ENCODE measurements around the gene HMGB1. TPM values are rescaled to one million over a fixed set of nuclear protein-coding genes. Genes with fewer than 3 reads are reported as not detected.

The HMGB1 gene
- total and polyA plus RNA-seq, 2 of the 13 experiments (the other 11 are each of a cell fraction or from before 2014, with no cell fraction given) = 115 to 584 TPM

- intact Hi-C loops (cut with micrococcal nuclease; ENCODE audit: unreplicated experiment) = no loop called here
- Histone ChIP-seq H3K4me3 (replicated peaks in 1 of 3; ENCODE audit: insufficient read depth in 1 of 3, low read depth in 2 of 3, low read length in 3 of 3) (peak overlapping the region; percentile 60 to 86 (median 69)), H3K27ac (ENCODE audit: extremely low read length, insufficient read depth, low read length) (peak overlapping the region; percentile 99), H3K9ac (ENCODE audit: insufficient read depth, low read depth, low read length) (peak overlapping the region; percentile 74), H3K4me2 (ENCODE audit: low read depth, low read length) (peak overlapping the region; percentile 93), H3K79me2 (ENCODE audit: insufficient read depth, low read length) (peaks cover 22% of the 10 kb centered on the region), H4K20me1 (ENCODE audit: insufficient read depth, low read length) (peaks cover 4% of the 10 kb centered on the region; the same call in 1 of the 2 replicates), H3K4me1 (ENCODE audit: insufficient read depth, low read length) (peaks cover 27% of the 10 kb centered on the region), H3K27me3 (ENCODE audit: control insufficient read depth in 1 of 2, insufficient read depth in 2 of 2, low read length in 2 of 2) (no peaks in the 10 kb centered on the region; a peak in 2 of 5 replicates), H3K9me3 (ENCODE audit: low read length) (no peaks in the 10 kb centered on the region), H3K36me3 (replicated peaks in 1 of 2; ENCODE audit: control insufficient read depth in 1 of 2, insufficient read depth in 2 of 2, low read length in 2 of 2) (peaks cover 0 to 18% of the 10 kb centered on the region in 2 experiments; a peak in 3 of 5 replicates), H2AFZ (ENCODE audit: low read length) (no peak overlapping the region)
- ChIA-PET POLR2A (no interaction called here), CTCF (ENCODE audit: low intra/inter-chr PET ratio, low total read pairs) (no interaction called here)
- WGBS (ENCODE audit: low lambda C conversion rate) = 1% methylated on average over 11 of the region's 11 CpGs
- no peak for FAIRE-seq
- no peak for DNase-seq (ENCODE audit: low spot score)
- in situ Hi-C loops (cut with HindIII; ENCODE audit: extremely low pct_ligation_motif_present, low pct_unique_long_range_greater_than_20kb) = no loop called here
- peak; percentile 6 for ATAC-seq
- TSS peak; percentile 93 for BruUV-seq (replicated peaks)
- TF ChIP-seq KDM5B (CRISPR knock-in tag; IDR thresholded peaks at IDR 0.05; ENCODE audit: borderline replicate concordance) (0 out of 2 replicates have a peak, but pooled peaks have one; percentile 1), KMT2A (CRISPR knock-in tag; IDR thresholded peaks at IDR 0.05) (no peak)
Observed at GRCh38 chr13:30466358-30466714, 600 bp upstream of the HMGB1 start.

DNA sequence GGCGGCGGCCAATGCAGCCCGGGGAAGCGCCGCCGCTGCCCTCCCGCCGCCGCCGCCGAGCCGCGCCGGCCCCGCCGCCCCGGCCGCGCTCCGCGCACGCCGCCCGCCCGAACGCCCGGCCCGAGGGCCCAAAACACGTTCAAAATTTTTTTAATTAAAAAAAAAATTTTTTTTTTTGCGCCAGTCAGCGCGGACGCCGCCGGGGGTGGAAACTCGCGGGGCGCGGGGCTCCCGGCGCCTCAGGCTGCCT lies 468 bp downstream of the HMGB1 start:
- peaks cover 27% of the 10 kb centered on the region for H3K4me1 ChIP-seq (ENCODE audit: insufficient read depth, low read length)
- H2AFZ ChIP-seq (ENCODE audit: low read length) = no peak overlapping the region
- peaks cover 4% of the 10 kb centered on the region; the same call in 1 of the 2 replicates for H4K20me1 ChIP-seq (ENCODE audit: insufficient read depth, low read length)
- FAIRE-seq (no peak), ATAC-seq (no peak), DNase-seq (ENCODE audit: low spot score) (no peak)
- in situ Hi-C loops (cut with HindIII; ENCODE audit: extremely low pct_ligation_motif_present, low pct_unique_long_range_greater_than_20kb) (no loop called here), intact Hi-C loops (cut with micrococcal nuclease; ENCODE audit: unreplicated experiment) (loop anchor here (1.0 to 2.0 kb wide), 2 partner anchors 210 to 340 kb away; no protein-coding TSS in a partner anchor)
- no peaks in the 10 kb centered on the region; a peak in 2 of 5 replicates for H3K27me3 ChIP-seq (ENCODE audit: control insufficient read depth in 1 of 2, insufficient read depth in 2 of 2, low read length in 2 of 2)
- ChIA-PET POLR2A (interaction anchor here (0.6 to 1.8 kb wide), 5 partner anchors 25 to 158 kb away, joined by 3 to 11 read pairs (median 5); partner anchors contain the start of genes KATNAL1, UBE2L5 and USPL1), CTCF (ENCODE audit: low intra/inter-chr PET ratio, low total read pairs) (no interaction called here)
- under 1% methylated on average over 39 of the region's 41 CpGs for WGBS (ENCODE audit: low lambda C conversion rate)
- peak overlapping the region; percentile 98 for H3K9ac ChIP-seq (ENCODE audit: insufficient read depth, low read depth, low read length)
- 0 out of 2 replicates have a peak overlapping the region, but pooled peaks have one; percentile 23 for H3K4me2 ChIP-seq (ENCODE audit: low read depth, low read length)
- peak overlapping the region; percentile 99 for H3K27ac ChIP-seq (ENCODE audit: extremely low read length, insufficient read depth, low read length)
- TF ChIP-seq ASH2L (IDR thresholded peaks at IDR 0.05; ENCODE audit: insufficient read length, low read depth, low read length) (no peak), PHB2 (IDR thresholded peaks at IDR 0.05; ENCODE audit: partially characterized antibody) (no peak)
- TF ChIP-seq, protein P1, sequence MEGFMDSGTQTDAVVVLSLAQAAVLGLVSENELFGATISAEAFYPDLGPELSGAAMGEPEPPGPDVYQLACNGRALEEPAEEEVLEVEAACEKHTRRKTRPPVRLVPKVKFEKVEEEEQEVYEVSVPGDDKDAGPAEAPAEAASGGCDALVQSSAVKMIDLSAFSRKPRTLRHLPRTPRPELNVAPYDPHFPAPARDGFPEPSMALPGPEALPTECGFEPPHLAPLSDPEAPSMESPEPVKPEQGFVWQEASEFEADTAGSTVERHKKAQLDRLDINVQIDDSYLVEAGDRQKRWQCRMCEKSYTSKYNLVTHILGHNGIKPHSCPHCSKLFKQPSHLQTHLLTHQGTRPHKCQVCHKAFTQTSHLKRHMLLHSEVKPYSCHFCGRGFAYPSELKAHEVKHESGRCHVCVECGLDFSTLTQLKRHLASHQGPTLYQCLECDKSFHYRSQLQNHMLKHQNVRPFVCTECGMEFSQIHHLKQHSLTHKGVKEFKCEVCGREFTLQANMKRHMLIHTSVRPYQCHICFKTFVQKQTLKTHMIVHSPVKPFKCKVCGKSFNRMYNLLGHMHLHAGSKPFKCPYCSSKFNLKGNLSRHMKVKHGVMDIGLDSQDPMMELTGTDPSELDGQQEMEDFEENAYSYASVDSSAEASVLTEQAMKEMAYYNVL (CRISPR knock-in tag; IDR thresholded peaks at IDR 0.05; ENCODE audit: borderline replicate concordance) = no peak
- no peaks in the 10 kb centered on the region for H3K9me3 ChIP-seq (ENCODE audit: low read length)
- H3K4me3 ChIP-seq (replicated peaks in 1 of 3; ENCODE audit: insufficient read depth in 1 of 3, low read depth in 2 of 3, low read length in 3 of 3) = peak overlapping the region; percentile 74 to 92 (median 86); a peak in 5 of 6 replicates
- H3K36me3 ChIP-seq (replicated peaks in 1 of 2; ENCODE audit: control insufficient read depth in 1 of 2, insufficient read depth in 2 of 2, low read length in 2 of 2) = peaks cover 0 to 18% of the 10 kb centered on the region in 2 experiments; a peak in 3 of 5 replicates
- BruUV-seq (replicated peaks) = no TSS peak
- peaks cover 22% of the 10 kb centered on the region for H3K79me2 ChIP-seq (ENCODE audit: insufficient read depth, low read length)

All from HepG2 (cell line).